ENCODE data around the gene RASSF1.

The RASSF1 gene

DNA sequence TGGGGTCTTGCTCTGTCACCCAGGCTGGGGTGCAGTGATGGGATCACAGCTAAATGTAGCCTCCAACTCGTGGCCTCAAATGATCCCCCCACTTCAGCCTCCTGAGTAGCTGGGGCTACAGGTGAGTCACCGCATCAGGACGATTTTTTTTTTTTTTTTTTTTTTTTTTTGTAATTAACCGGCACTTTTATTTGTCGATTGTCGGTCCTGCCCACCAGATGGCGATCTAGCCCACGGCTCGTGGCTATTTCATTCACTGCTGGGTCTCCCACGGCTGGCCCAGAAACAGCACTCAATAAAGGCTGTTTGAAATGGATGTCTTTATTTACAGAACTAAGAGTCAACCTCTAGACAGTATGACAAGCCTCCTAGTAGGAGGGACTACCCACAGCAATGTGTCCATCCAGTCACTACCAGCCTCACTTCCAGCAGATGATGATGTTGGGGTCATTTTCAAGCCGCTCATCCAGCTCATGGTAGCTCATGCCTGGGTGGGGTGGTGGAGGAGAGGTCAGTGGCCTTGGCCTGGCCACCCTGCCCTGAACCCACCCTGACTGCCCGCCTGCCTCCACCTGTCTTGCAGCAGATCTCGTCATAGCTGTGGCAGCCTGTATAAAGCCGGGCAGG lies 6.7 kb upstream of the RASSF1 start:
- POLR2A ChIA-PET = interaction anchor here (1.0 to 8.2 kb wide), 2 partner anchors 10 to 18 kb away, joined by 3 to 119 read pairs; no protein-coding TSS in a partner anchor
- TF ChIP-seq, protein P1, sequence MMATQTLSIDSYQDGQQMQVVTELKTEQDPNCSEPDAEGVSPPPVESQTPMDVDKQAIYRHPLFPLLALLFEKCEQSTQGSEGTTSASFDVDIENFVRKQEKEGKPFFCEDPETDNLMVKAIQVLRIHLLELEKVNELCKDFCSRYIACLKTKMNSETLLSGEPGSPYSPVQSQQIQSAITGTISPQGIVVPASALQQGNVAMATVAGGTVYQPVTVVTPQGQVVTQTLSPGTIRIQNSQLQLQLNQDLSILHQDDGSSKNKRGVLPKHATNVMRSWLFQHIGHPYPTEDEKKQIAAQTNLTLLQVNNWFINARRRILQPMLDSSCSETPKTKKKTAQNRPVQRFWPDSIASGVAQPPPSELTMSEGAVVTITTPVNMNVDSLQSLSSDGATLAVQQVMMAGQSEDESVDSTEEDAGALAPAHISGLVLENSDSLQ (IDR thresholded peaks at IDR 0.05) = no peak
- TF ChIP-seq ZNF384 (IDR thresholded peaks at IDR 0.05) = peak; percentile 99
- peak; percentile 66 for DNase-seq (ENCODE audit: extremely low spot score)
- CTCF ChIA-PET = interaction anchor here (0.6 to 1.8 kb wide), 5 partner anchors 10 to 243 kb away, joined by 3 to 7 read pairs (median 3); no protein-coding TSS in a partner anchor

DNA sequence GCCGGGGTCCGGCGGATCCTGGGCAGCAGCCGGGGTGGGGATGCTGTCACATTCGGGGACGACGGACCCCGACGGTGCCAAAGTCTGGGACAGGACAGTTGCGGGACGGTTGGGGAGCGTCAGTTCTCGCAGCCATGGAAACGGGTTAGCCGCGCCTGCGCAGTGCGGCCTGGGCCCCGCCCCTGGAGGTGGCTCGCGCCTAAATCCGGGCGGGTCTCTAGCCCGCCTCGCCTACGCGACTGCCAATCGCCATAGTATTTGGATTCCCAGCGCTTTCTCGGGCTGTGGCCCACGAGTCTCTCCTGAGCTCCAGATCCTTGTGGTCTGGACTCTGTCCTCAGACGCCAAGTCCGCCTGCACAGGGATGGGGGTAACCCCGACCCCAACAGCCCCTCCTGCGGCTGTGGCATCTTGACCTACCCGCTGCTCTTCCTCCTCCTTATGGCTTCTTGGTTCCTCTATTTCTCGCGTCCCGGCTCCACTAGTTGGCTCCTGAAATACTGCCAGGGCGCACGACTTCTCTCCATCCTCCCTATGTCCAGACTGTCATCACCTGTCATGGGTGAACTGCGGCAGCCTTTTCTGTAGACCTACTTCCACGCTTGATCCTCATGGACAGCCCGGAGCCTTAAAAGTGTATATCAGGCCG lies 5.1 kb upstream of the RASSF1 start, which contains the start of gene ZMYND10:
ZMYND10 (minus strand) TSS at position 147 of the 649 bp plus-strand sequence. CDS start 153 bp downstream, outside the sequence.
- ChIA-PET CTCF (no interaction called here), POLR2A (interaction anchor here (1.2 to 1.8 kb wide), 2 partner anchors 9 to 18 kb away, joined by 6 to 7 read pairs; partner anchors contain the start of gene TUSC2)
- DNase-seq (ENCODE audit: extremely low spot score) = peak; percentile 54
- TF ChIP-seq FOXM1 (IDR thresholded peaks at IDR 0.05; ENCODE audit: borderline replicate concordance) = no peak
- no peak for TF ChIP-seq ARNT (IDR thresholded peaks at IDR 0.05)
- TF ChIP-seq CTBP1 (IDR thresholded peaks at IDR 0.05; ENCODE audit: borderline replicate concordance) = no peak
- no peak for TF ChIP-seq NFRKB (IDR thresholded peaks at IDR 0.05)
- TF ChIP-seq FOXK2 (IDR thresholded peaks at IDR 0.05) = no peak
- TF ChIP-seq LEF1 (IDR thresholded peaks at IDR 0.05; ENCODE audit: borderline replicate concordance) = no peak
- TF ChIP-seq FOXA1 (IDR thresholded peaks at IDR 0.05) = no peak
- TF ChIP-seq ELF4 (IDR thresholded peaks at IDR 0.05) = no peak
- TF ChIP-seq TARDBP (IDR thresholded peaks at IDR 0.05) = no peak
- TF ChIP-seq SUZ12 (IDR thresholded peaks at IDR 0.05) = no peak
- TF ChIP-seq L3MBTL2 (conservative IDR thresholded peaks at IDR 0.05) = no peak
- TF ChIP-seq SP1 (IDR thresholded peaks at IDR 0.05) = no peak
- TF ChIP-seq, protein P1 (IDR thresholded peaks at IDR 0.05) = no peak
- no peak for TF ChIP-seq ZNF384 (IDR thresholded peaks at IDR 0.05)
- TF ChIP-seq HDGF (IDR thresholded peaks at IDR 0.05; ENCODE audit: borderline replicate concordance) = no peak
- no peak for TF ChIP-seq BHLHE40 (IDR thresholded peaks at IDR 0.05; ENCODE audit: borderline replicate concordance)

DNA sequence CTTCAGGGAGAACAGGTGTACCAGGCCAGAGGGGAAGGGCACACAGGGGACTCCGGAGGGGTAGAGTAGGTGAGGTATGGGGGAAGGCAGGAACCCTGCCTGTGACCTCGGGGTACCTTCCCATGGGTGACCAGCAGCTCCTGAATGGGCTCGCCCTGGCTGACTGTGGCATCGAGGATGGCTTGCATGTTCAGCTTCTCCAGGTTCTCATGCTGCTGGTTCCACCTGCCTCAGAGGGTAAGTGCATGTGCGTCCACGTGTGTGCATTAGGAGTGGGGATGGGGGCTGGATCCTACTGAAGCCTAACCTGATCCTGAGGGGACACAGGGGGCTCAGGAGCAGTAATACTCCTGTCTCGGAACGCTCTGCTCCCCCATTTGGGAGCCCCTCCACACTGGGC lies 4.4 kb upstream of the RASSF1 start:
- ChIA-PET POLR2A (interaction anchor here (1.8 kb wide), 1 partner anchor 17 kb away, joined by 6 read pairs; the partner anchor contains the start of gene TUSC2), CTCF (interaction anchor here (0.6 to 0.7 kb wide), 2 partner anchors 9 to 723 kb away, joined by 3 read pairs; no protein-coding TSS in a partner anchor)
- TF ChIP-seq SUZ12 (IDR thresholded peaks at IDR 0.05) = no peak
- no peak for TF ChIP-seq ELF4 (IDR thresholded peaks at IDR 0.05)
- no peak for TF ChIP-seq L3MBTL2 (conservative IDR thresholded peaks at IDR 0.05)
- TF ChIP-seq BHLHE40 (IDR thresholded peaks at IDR 0.05; ENCODE audit: borderline replicate concordance) = no peak
- TF ChIP-seq LEF1 (IDR thresholded peaks at IDR 0.05; ENCODE audit: borderline replicate concordance) = no peak
- TF ChIP-seq HDGF (IDR thresholded peaks at IDR 0.05; ENCODE audit: borderline replicate concordance) = no peak
- no peak for TF ChIP-seq ARNT (IDR thresholded peaks at IDR 0.05)
- TF ChIP-seq FOXM1 (IDR thresholded peaks at IDR 0.05; ENCODE audit: borderline replicate concordance) = no peak
- no peak for TF ChIP-seq FOXA1 (IDR thresholded peaks at IDR 0.05)
- TF ChIP-seq, protein P1 (IDR thresholded peaks at IDR 0.05) = no peak
- no peak for DNase-seq (ENCODE audit: extremely low spot score)

DNA sequence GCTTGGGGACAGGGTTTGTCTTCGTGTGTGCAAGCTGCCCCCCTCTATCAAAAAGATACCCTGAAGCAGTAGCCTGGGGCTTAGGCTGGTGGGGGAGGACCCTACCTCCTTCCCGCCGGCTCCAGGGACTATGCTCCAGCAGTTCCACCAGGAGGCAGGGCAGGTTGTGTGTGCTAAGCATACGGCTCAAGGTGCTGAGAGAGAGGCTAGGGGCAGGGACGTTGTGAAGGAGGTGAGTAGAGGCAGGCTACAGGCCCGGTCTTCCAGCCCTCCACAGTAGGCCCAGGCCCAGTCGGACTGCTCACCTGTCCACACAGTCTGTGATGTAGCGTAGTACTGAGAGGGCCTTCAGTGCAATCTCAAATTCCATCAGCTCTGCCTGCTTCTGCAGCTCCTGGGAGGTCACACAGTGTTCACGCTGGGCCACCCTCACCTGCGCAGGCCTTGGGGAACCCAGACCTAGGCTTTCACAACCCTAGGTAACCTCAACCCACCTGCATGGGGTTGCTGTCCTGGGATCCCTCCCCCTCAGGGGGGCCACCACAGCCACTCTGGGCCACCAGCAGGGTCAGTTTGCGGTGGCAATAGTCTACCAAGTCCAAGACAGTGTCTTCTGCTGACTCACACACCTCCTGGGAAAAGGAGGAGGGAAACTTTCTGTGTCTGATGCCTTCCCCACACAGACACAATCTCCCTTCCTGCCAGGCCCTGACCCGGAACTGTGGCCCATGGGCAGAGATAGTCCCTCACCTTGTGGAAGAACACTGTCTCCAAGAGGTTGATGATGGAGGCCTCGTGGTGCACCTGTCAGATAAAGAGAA lies 2.4 kb upstream of the RASSF1 start:
- no peak for DNase-seq (ENCODE audit: extremely low spot score)
- TF ChIP-seq NFRKB (IDR thresholded peaks at IDR 0.05) (no peak), ELF4 (IDR thresholded peaks at IDR 0.05) (no peak)
- POLR2A ChIA-PET = no interaction called here
- CTCF ChIA-PET = no interaction called here

DNA sequence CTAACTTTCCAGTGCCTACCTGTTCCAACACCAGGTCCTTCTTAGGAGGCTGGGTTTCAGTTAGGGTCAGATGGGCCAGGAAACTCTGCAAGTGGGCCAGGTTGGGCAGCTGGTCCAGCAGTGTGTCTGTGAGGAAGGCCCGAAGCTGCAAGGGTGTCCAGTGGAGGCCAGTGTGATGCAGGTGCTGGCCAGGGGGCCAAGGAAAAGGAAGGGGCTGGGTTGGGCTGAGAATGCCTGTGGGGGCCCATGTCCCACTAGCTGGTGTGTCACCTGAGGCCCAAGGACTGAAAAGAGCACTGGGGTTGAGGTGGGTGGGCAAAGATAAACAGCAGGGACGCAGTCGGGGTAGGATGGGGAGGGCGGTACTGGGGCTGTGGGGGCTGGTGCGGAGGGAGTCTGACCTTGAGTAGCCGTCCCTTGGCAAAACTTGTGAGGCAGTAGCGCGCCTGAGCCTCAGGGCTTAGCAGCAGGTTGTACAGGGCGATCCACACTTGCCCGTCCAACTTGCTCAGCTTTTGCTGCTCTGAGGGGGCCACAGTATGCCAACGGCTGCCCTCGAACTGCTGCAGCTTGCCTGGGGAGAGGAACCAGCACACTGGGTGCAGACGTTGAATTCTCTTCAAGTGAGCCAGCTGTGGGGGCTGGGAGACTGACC lies 1.5 kb upstream of the RASSF1 start:
- ChIA-PET CTCF (no interaction called here), POLR2A (interaction anchor here (1.0 kb wide), 1 partner anchor 15 kb away, joined by 5 read pairs; no protein-coding TSS in a partner anchor)
- TF ChIP-seq FOXM1 (IDR thresholded peaks at IDR 0.05; ENCODE audit: borderline replicate concordance) (no peak), ZNF384 (IDR thresholded peaks at IDR 0.05) (no peak), NFRKB (IDR thresholded peaks at IDR 0.05) (no peak)
- TF ChIP-seq, protein P1 (IDR thresholded peaks at IDR 0.05) = no peak
- DNase-seq (ENCODE audit: extremely low spot score) = no peak

Data from HEK293T (cell line).